K562 (cell line): ENCODE measurements around the gene ANKLE1. TPM values are rescaled to one million over a fixed set of nuclear protein-coding genes. Genes with fewer than 3 reads are reported as not detected.

Experiments
- BRF1 ChIP-seq: IDR thresholded peaks from 3 replicates; pipeline ENCODE4 v1.6.1; 2011; ENCODE audit warnings: borderline replicate concordance, mild to moderate bottlenecking; ENCODE audit not compliant: insufficient read length; ENCODE audit errors: extremely low read depth
- CBX2 ChIP-seq: fragments of 200-600 bp; sonication (generic); IDR thresholded peaks from one replicate; pipeline ENCODE4 v1.6.1; 2012; ENCODE audit warnings: mild to moderate bottlenecking, low read length, inconsistent platforms; ENCODE audit not compliant: insufficient read depth, poor library complexity, severe bottlenecking
- GATAD2A ChIP-seq: fragments of 450-650 bp; IDR thresholded peaks from 2 replicates; pipeline ENCODE4 v1.6.1; 2017
- HDAC1 ChIP-seq, 2 experiments: fragments of 450-650 bp; IDR thresholded peaks; 2 replicates each; pipeline ENCODE4 v1.6.1; 2016 to 2017; ENCODE audit warnings: inconsistent platforms in 1 of 2, mild to moderate bottlenecking in 1 of 2, moderate library complexity in 1 of 2
- ILK ChIP-seq: fragments of 450-650 bp; IDR thresholded peaks from 2 replicates; pipeline ENCODE4 v1.6.1; 2016; ENCODE audit warnings: missing genetic modification characterization, low read depth, mild to moderate bottlenecking, missing compliant biosample characterization, moderate library complexity, borderline replicate concordance
- IRF2 ChIP-seq: sonication (generic); formaldehyde crosslinking; IDR thresholded peaks from 2 replicates; pipeline ENCODE4 v1.8.1; 2022; ENCODE audit warnings: mild to moderate bottlenecking, missing genetic modification reagents
- JUND ChIP-seq, 2 experiments: IDR thresholded peaks; 2 replicates in 1 of 2; 3 replicates in 1 of 2; pipeline ENCODE4 v1.6.1; 2011; ENCODE audit warnings: borderline replicate concordance in 2 of 2, low read depth in 2 of 2, low read length in 2 of 2, improper control_type of control experiment in 1 of 2, missing biosample characterization in 1 of 2, missing genetic modification characterization in 1 of 2, missing genetic modification reagents in 1 of 2
- KLF10 ChIP-seq: fragments of 250-450 bp; sonication (Bioruptor Pico); IDR thresholded peaks from 2 replicates; pipeline ENCODE4 v1.6.1; 2021; ENCODE audit warnings: matching md5 sums
- NFRKB ChIP-seq: fragments of 450-650 bp; IDR thresholded peaks from 2 replicates; pipeline ENCODE4 v1.6.1; 2016; ENCODE audit warnings: low read depth
- NR3C1 ChIP-seq: sonication (generic); formaldehyde crosslinking; IDR thresholded peaks from 2 replicates; pipeline ENCODE4 v1.8.1; 2022; ENCODE audit warnings: missing genetic modification reagents
- NR4A1 ChIP-seq, 2 experiments: fragments of 250-450 bp in 1 of 2; fragments of 450-650 bp in 1 of 2; sonication (Bioruptor Pico) in 1 of 2; IDR thresholded peaks; 2 replicates each; pipeline versions ENCODE4 v1.4.0 to v1.6.1; 2016 to 2020; ENCODE audit warnings: mild to moderate bottlenecking in 2 of 2, missing compliant biosample characterization in 1 of 2, missing genetic modification characterization in 1 of 2, moderate library complexity in 1 of 2
- RAD51 ChIP-seq: fragments of 450-650 bp; IDR thresholded peaks from 2 replicates; pipeline ENCODE4 v1.7.1; 2016; ENCODE audit warnings: low read depth, mild to moderate bottlenecking, borderline replicate concordance
- RFX5 ChIP-seq: IDR thresholded peaks from 2 replicates; pipeline ENCODE4 v1.6.1; 2011; ENCODE audit warnings: low read depth, mild to moderate bottlenecking, improper control_type of control experiment, low read length
- SMAD4 ChIP-seq: fragments of 250-450 bp; sonication (Bioruptor Pico); conservative IDR thresholded peaks from 2 replicates; pipeline ENCODE4 v1.8.0; 2021; ENCODE audit warnings: inconsistent platforms, mild to moderate bottlenecking, moderate library complexity
- TAF7 ChIP-seq: fragments of 450-650 bp; IDR thresholded peaks from 2 replicates; pipeline ENCODE4 v1.6.1; 2016; ENCODE audit warnings: missing genetic modification characterization, missing compliant biosample characterization
- TBP ChIP-seq: optimal IDR thresholded peaks from 2 replicates; pipeline ENCODE3; 2011; ENCODE audit warnings: low read depth, low read length, improper control_type of control experiment
- ZNF174 ChIP-seq: fragments of 250-450 bp; sonication (Bioruptor Pico); IDR thresholded peaks from 2 replicates; pipeline ENCODE4 v1.4.0; 2020; ENCODE audit warnings: mild to moderate bottlenecking
- ZNF175 ChIP-seq: fragments of 200-800 bp; sonication (Bioruptor generic); IDR thresholded peaks from 2 replicates; pipeline ENCODE4 v1.6.1; 2016; ENCODE audit warnings: low read depth, mild to moderate bottlenecking, missing genetic modification characterization, missing compliant biosample characterization
- ZNF184 ChIP-seq: sonication (generic); formaldehyde crosslinking; IDR thresholded peaks from 2 replicates; pipeline ENCODE4 v1.5.0; 2020; ENCODE audit warnings: missing genetic modification reagents
- ZNF57 ChIP-seq: fragments of 450-650 bp; formaldehyde crosslinking; IDR thresholded peaks from 2 replicates; pipeline ENCODE4 v1.4.0; 2020; ENCODE audit warnings: mild to moderate bottlenecking, moderate library complexity
- ZNF589 ChIP-seq: fragments of 200-800 bp; sonication (Bioruptor generic); IDR thresholded peaks from 2 replicates; pipeline ENCODE4 v1.6.1; 2016; ENCODE audit warnings: low read depth, missing genetic modification characterization, missing compliant biosample characterization
- ZNF695 ChIP-seq: fragments of 450-650 bp; formaldehyde crosslinking; IDR thresholded peaks from 2 replicates; pipeline ENCODE4 v1.4.0; 2020; ENCODE audit warnings: mild to moderate bottlenecking, moderate library complexity
- ZNF707 ChIP-seq: fragments of 250-450 bp; sonication (Bioruptor Pico); conservative IDR thresholded peaks from 2 replicates; pipeline ENCODE4 v1.8.0; 2022; ENCODE audit warnings: inconsistent platforms, mild to moderate bottlenecking, moderate library complexity
- ZNF717 ChIP-seq: fragments of 250-450 bp; sonication (Bioruptor Pico); IDR thresholded peaks from 2 replicates; pipeline ENCODE4 v1.5.0; 2021
- ZNF75A ChIP-seq: fragments of 450-650 bp; formaldehyde crosslinking; IDR thresholded peaks from 2 replicates; pipeline ENCODE4 v1.4.0; 2020; ENCODE audit warnings: mild to moderate bottlenecking
- ZNF778 ChIP-seq: fragments of 450-650 bp; formaldehyde crosslinking; IDR thresholded peaks from 2 replicates; pipeline ENCODE4 v1.4.0; 2020; ENCODE audit warnings: mild to moderate bottlenecking, moderate library complexity
- polyA plus RNA-seq, 8 experiments: library from polyadenylated mRNA; depleted of rRNA in 4 of 8; stranded (reverse) in 5 of 8; unstranded in 3 of 8; fragments of >200 nt; fragmentation: Nextera tagmentation in 2 of 8; fragmentation: Illumina TruSeq in 1 of 8; extraction: Ambion mirVana in 2 of 8; extraction: Trizol in 1 of 8; gene quantifications; 2 replicates each; pipeline versions ENCODE4 v1.2.1 to v1.2.3, GENCODE V29; 2011 to 2014; ENCODE audit warnings: inconsistent platforms in 1 of 8, missing spikeins in 1 of 8
- total RNA-seq, 7 experiments: library from RNA; depleted of rRNA in 6 of 7; stranded (reverse); fragments of >200 nt in 6 of 7; fragmentation: Illumina TruSeq in 2 of 7; extraction: Trizol in 2 of 7; gene quantifications; 2 replicates each; pipeline versions ENCODE4 v1.2.1 to v1.2.3, GENCODE V29; 2011 to 2021; ENCODE audit warnings: low replicate concordance in 1 of 7
- TF ChIP-seq, protein P1 (sequence below): fragments of 450-650 bp; IDR thresholded peaks from 2 replicates; pipeline ENCODE4 v1.6.1; 2016; ENCODE audit warnings: missing biosample characterization, missing genetic modification characterization
- TF ChIP-seq, protein P2 (sequence below): sonication (generic); formaldehyde crosslinking; IDR thresholded peaks from 2 replicates; pipeline ENCODE4 v1.8.0; 2023; ENCODE audit warnings: mild to moderate bottlenecking, missing genetic modification reagents

The ANKLE1 gene
- total and polyA plus RNA-seq, 9 of the 15 experiments (the other 6 are each of a cell fraction or from before 2014, with no cell fraction given) = 0.63 to 9.2 (median 2.9) TPM

DNA sequence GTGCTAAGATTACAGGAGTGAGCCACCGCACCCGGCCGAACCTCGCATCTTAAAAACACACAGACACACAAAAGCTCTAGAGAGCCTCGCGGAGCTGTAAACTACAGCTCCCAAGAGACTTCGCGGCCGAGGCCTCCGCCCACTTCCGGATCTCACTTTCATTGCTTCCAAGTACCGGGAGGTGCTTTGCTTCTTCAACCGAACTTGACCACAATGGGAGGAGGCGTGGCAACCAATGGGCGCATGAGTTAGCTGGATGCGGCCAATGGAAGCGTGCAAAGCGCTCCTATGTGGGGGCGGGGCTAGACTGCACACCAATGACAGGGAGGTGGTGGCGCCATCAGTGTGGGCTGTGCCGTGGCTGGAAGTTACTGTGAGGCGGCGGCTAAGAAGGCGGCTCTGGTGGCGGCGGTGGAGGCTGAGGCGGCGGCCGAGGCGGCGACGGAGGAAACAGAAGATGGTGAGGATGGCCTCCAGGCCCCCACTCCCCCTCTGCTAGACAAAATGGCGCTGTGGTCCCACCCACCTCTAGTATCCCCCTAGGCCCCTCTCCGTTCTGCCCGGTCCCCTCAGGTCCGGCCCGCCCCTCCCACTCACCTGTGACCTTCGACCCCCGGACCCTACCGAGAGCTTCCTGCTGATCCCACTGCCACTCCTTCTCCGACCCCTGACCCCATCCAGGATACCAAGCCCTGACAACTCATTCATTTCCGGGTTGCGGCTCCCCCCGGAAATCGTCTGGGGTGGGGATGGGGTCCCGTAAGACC lies 27.7 kb downstream of the ANKLE1 start, which contains the start of gene DDA1 (continued):
- TF ChIP-seq, protein P1, sequence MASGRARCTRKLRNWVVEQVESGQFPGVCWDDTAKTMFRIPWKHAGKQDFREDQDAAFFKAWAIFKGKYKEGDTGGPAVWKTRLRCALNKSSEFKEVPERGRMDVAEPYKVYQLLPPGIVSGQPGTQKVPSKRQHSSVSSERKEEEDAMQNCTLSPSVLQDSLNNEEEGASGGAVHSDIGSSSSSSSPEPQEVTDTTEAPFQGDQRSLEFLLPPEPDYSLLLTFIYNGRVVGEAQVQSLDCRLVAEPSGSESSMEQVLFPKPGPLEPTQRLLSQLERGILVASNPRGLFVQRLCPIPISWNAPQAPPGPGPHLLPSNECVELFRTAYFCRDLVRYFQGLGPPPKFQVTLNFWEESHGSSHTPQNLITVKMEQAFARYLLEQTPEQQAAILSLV = no peak
- TF ChIP-seq TBP (peak; percentile 96), GATAD2A (no peak), IRF2 (no peak), ZNF707 (CRISPR knock-in tag) (no peak), TAF7 (tag) (no peak), NR3C1 (CRISPR knock-in tag) (no peak), SMAD4 (CRISPR knock-in tag) (no peak), HDAC1 (IDR thresholded peaks at IDR 0.05) (peak in 1 of 2 experiments; percentile 77; a peak in 2 of 4 replicates), ZNF695 (no peak), ZNF174 (CRISPR knock-in tag) (no peak), ZNF778 (CRISPR knock-in tag) (no peak), ZNF57 (CRISPR knock-in tag) (no peak), NFRKB (0 out of 2 replicates have a peak, but pooled peaks have one; percentile 39), ZNF184 (no peak), ZNF717 (CRISPR knock-in tag) (no peak), RFX5 (no peak), JUND (IDR thresholded peaks at IDR 0.05; ENCODE audit: borderline replicate concordance, low read depth, low read length) (no peak), JUND (tag; IDR thresholded peaks at IDR 0.05; ENCODE audit: borderline replicate concordance, low read depth, low read length) (peak; percentile 11; the same call in 1 of the 3 replicates), RAD51 (no peak), ZNF589 (no peak), CBX2 (no peak), ZNF175 (CRISPR knock-in tag) (no peak), BRF1 (no peak), NR4A1 (CRISPR knock-in tag; IDR thresholded peaks at IDR 0.05) (0 out of 2 replicates have a peak, but pooled peaks have one; percentile 25), NR4A1 (tag; IDR thresholded peaks at IDR 0.05) (no peak), ILK (no peak), ZNF75A (CRISPR knock-in tag) (no peak), KLF10 (CRISPR knock-in tag) (no peak)
- TF ChIP-seq, protein P2, sequence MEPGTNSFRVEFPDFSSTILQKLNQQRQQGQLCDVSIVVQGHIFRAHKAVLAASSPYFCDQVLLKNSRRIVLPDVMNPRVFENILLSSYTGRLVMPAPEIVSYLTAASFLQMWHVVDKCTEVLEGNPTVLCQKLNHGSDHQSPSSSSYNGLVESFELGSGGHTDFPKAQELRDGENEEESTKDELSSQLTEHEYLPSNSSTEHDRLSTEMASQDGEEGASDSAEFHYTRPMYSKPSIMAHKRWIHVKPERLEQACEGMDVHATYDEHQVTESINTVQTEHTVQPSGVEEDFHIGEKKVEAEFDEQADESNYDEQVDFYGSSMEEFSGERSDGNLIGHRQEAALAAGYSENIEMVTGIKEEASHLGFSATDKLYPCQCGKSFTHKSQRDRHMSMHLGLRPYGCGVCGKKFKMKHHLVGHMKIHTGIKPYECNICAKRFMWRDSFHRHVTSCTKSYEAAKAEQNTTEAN (CRISPR knock-in tag) = 0 out of 2 replicates have a peak, but pooled peaks have one; percentile 61
